ENCODE measurements around the gene CPVL. TPM values are rescaled to one million over a fixed set of nuclear protein-coding genes. Genes with fewer than 3 reads are reported as not detected.

The CPVL gene
- total RNA-seq, 1 donor from 2014 or later, result 15.2 TPM

GRCh38 chr7:29145553-29146056 is 732 bp downstream of the CPVL start:
- no peak overlapping the region for H3K27ac ChIP-seq
- intact Hi-C loops (cut with DNase I), result no loop called here

GRCh38 chr7:29143751-29144150 is 2.6 kb downstream of the CPVL start:
- intact Hi-C loops (cut with DNase I), result no loop called here
- TF ChIP-seq, protein P1, sequence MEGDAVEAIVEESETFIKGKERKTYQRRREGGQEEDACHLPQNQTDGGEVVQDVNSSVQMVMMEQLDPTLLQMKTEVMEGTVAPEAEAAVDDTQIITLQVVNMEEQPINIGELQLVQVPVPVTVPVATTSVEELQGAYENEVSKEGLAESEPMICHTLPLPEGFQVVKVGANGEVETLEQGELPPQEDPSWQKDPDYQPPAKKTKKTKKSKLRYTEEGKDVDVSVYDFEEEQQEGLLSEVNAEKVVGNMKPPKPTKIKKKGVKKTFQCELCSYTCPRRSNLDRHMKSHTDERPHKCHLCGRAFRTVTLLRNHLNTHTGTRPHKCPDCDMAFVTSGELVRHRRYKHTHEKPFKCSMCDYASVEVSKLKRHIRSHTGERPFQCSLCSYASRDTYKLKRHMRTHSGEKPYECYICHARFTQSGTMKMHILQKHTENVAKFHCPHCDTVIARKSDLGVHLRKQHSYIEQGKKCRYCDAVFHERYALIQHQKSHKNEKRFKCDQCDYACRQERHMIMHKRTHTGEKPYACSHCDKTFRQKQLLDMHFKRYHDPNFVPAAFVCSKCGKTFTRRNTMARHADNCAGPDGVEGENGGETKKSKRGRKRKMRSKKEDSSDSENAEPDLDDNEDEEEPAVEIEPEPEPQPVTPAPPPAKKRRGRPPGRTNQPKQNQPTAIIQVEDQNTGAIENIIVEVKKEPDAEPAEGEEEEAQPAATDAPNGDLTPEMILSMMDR (IDR thresholded peaks at IDR 0.05), result no peak
- no peaks in the 10 kb centered on the region for H3K27me3 ChIP-seq

More at GRCh38 chr7:29145553-29146056, 732 bp downstream of the CPVL start:
- Histone ChIP-seq H3K27me3 (no peaks in the 10 kb centered on the region), H3K36me3 (no peaks in the 10 kb centered on the region), H3K4me1 (no peaks in the 10 kb centered on the region), H3K4me3 (peak overlapping the region; percentile 36 to 51), H3K9me3 (no peaks in the 10 kb centered on the region)
- TF ChIP-seq, protein P1 (IDR thresholded peaks at IDR 0.05), result no peak
- no peak for DNase-seq (ENCODE audit: low spot score in 2 of 2)

DNA sequence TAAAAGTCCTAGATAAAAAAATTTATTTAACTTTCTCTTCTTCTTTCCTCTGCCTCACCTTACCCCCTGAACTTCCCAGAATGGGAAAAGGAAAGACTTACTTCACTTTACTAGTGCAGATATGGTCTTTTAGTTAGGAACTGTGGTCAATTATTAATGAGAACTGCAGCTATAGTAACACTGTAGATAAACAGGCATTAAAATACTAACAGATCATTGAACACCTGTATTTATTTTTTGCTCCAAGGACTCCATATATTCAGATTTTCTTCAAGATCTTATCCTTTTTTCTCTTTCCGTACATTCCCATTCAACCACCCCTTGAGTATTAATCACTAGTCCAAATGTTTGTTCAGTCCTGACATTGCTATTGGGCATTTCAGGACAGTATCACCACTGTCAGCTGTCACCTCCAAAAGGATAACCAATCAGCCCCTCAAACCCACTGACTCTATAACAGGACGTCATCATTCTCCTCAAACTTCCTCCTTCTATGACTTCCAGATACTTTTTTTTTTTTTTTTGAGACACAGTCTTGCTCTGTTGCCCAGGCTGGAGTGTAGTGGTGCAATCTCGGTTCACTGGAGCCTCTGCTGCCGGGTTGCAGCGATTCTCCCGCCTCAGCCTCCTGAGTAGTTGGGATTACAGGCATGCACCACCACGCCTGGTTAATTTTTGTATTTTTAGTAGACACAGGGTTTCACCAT is 4.2 kb downstream of the CPVL start:
- H3K27ac ChIP-seq, result no peak overlapping the region
- intact Hi-C loops (cut with DNase I), result no loop called here
- no peaks in the 10 kb centered on the region for H3K4me1 ChIP-seq
- no peaks in the 10 kb centered on the region for H3K9me3 ChIP-seq
- TF ChIP-seq, protein P1 (IDR thresholded peaks at IDR 0.05), result no peak
- no peaks in the 10 kb centered on the region for H3K36me3 ChIP-seq
- H3K27me3 ChIP-seq, result no peaks in the 10 kb centered on the region
- no peak overlapping the region for H3K4me3 ChIP-seq
- DNase-seq (ENCODE audit: low spot score in 2 of 2), result no peak

More at GRCh38 chr7:29143751-29144150, 2.6 kb downstream of the CPVL start:
- Histone ChIP-seq H3K9me3 (no peaks in the 10 kb centered on the region), H3K4me3 (no peak overlapping the region), H3K27ac (no peak overlapping the region), H3K4me1 (no peaks in the 10 kb centered on the region), H3K36me3 (no peaks in the 10 kb centered on the region)
- no peak for DNase-seq (ENCODE audit: low spot score in 2 of 2)

- H3K27ac ChIP-seq, result no peak overlapping the region
- H3K27me3 ChIP-seq, result no peaks in the 10 kb centered on the region
- TF ChIP-seq, protein P1 (IDR thresholded peaks at IDR 0.05), result no peak
- DNase-seq (ENCODE audit: low spot score in 2 of 2), result no peak
- H3K36me3 ChIP-seq, result no peaks in the 10 kb centered on the region
- H3K9me3 ChIP-seq, result no peaks in the 10 kb centered on the region
- H3K4me3 ChIP-seq, result no peak overlapping the region
- H3K4me1 ChIP-seq, result no peaks in the 10 kb centered on the region
- intact Hi-C loops (cut with DNase I), result no loop called here
Measured at GRCh38 chr7:29140873-29141468, 5.4 kb downstream of the CPVL start.

- Histone ChIP-seq H3K27me3 (no peaks in the 10 kb centered on the region), H3K4me1 (no peaks in the 10 kb centered on the region), H3K36me3 (no peaks in the 10 kb centered on the region), H3K9me3 (no peaks in the 10 kb centered on the region), H3K4me3 (no peak overlapping the region), H3K27ac (no peak overlapping the region)
- TF ChIP-seq, protein P1 (IDR thresholded peaks at IDR 0.05), result no peak
- no peak for DNase-seq (ENCODE audit: low spot score in 2 of 2)
- intact Hi-C loops (cut with DNase I), result no loop called here
Measured at GRCh38 chr7:29139796-29140195, 6.5 kb downstream of the CPVL start.

Measured in ascending aorta (tissue), 2 donors.